GM04504 (cell line): ENCODE measurements around the gene ERGIC1.
"Not testable (repeated sequence)": the region's sequence is repeated elsewhere in the genome, so short reads cannot be mapped to it uniquely, and the experiment has no call there.

ENCODE experiments used
- DNase-seq: peaks from one replicate; pipeline ENCODE4 v3.0.0-alpha.2; 2012; ENCODE audit warnings: low read depth

ERGIC1 gene

GRCh38 chr5:172878933-172879752 is 45.1 kb downstream of the ERGIC1 start:
- no peak for DNase-seq

- DNase-seq: no peak
Observed at GRCh38 chr5:172881691-172882370, 47.8 kb downstream of the ERGIC1 start.

GRCh38 chr5:172883066-172883465 is 49.0 kb downstream of the ERGIC1 start:
- no peak for DNase-seq

- DNase-seq: no peak
Observed at GRCh38 chr5:172885597-172886340, 51.7 kb downstream of the ERGIC1 start.

- DNase-seq: no peak
Observed at GRCh38 chr5:172886476-172886875, 52.4 kb downstream of the ERGIC1 start.

GRCh38 chr5:172886974-172887501 is 53.0 kb downstream of the ERGIC1 start:
- DNase-seq: peak; percentile 87

GRCh38 chr5:172887692-172888091 is 53.6 kb downstream of the ERGIC1 start:
- no peak for DNase-seq

GRCh38 chr5:172890659-172891058 is 56.6 kb downstream of the ERGIC1 start:
- no peak for DNase-seq

- DNase-seq: no peak
Observed at GRCh38 chr5:172891716-172892421, 57.8 kb downstream of the ERGIC1 start.

- DNase-seq: no peak
Observed at GRCh38 chr5:172892713-172893112, 58.7 kb downstream of the ERGIC1 start.

GRCh38 chr5:172894767-172895388 is 60.8 kb downstream of the ERGIC1 start:
- DNase-seq: no peak

GRCh38 chr5:172895549-172895948 is 61.5 kb downstream of the ERGIC1 start:
- no peak for DNase-seq

GRCh38 chr5:172896465-172896864 is 62.4 kb downstream of the ERGIC1 start:
- no peak for DNase-seq

- not testable (repeated sequence) for DNase-seq
Observed at GRCh38 chr5:172897067-172897466, 63.0 kb downstream of the ERGIC1 start.

- peak; percentile 90 for DNase-seq
Observed at GRCh38 chr5:172897481-172898217, 63.6 kb downstream of the ERGIC1 start.

- DNase-seq: no peak
Observed at GRCh38 chr5:172898218-172898842, 64.3 kb downstream of the ERGIC1 start.

- DNase-seq: no peak
Observed at GRCh38 chr5:172898843-172899369, 64.9 kb downstream of the ERGIC1 start.

- no peak for DNase-seq
Observed at GRCh38 chr5:172899436-172899835, 65.4 kb downstream of the ERGIC1 start.

- no peak for DNase-seq
Observed at GRCh38 chr5:172901012-172901780, 67.1 kb downstream of the ERGIC1 start.
